ENCODE data around the gene ARCN1.

ARCN1 gene

DNA sequence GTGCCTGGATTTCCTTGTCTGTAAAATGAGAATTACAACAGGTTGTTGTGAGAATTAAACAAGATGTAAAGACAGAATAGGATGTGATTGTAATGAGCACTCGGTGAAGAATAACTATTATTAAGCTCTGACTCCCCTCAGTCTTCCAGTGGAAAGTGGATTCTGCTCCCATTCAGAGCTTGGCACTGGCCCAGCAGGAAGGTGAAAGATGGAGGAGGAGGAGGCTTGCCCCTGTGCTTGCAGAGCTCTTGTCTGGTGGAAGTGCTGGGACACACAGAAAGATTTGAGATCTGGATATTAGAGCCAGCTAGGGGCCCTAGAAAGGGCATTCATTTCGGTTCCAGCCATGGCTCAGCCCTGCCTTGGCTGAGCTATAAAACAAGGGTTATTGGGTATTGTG lies 63.4 kb downstream of the ARCN1 start:
- H3K36me3 ChIP-seq (ENCODE audit: insufficient read depth, low read length): peaks cover 86% of the 10 kb centered on the region
- peaks cover 36% of the 10 kb centered on the region for H3K4me1 ChIP-seq (ENCODE audit: control insufficient read depth, insufficient read depth, low read length)

GRCh38 chr11:118636569-118637290 lies 64.5 kb downstream of the ARCN1 start:
- no peak overlapping the region for H3K9ac ChIP-seq (ENCODE audit: low read depth, low read length)
- H3K27me3 ChIP-seq (ENCODE audit: control insufficient read depth, insufficient read depth, low read length): no peaks in the 10 kb centered on the region
- no peak overlapping the region for H3K4me3 ChIP-seq (ENCODE audit: low read length)
- H3K4me2 ChIP-seq (ENCODE audit: low read length): no peak overlapping the region
- peaks cover 36% of the 10 kb centered on the region for H3K4me1 ChIP-seq (ENCODE audit: control insufficient read depth, insufficient read depth, low read length)
- peaks cover 84% of the 10 kb centered on the region for H3K36me3 ChIP-seq (ENCODE audit: insufficient read depth, low read length)
- no peaks in the 10 kb centered on the region for H3K9me3 ChIP-seq (replicated peaks; ENCODE audit: low read length)

More for the DNA sequence above, 63.4 kb downstream of the ARCN1 start:
- no peak overlapping the region for H3K4me2 ChIP-seq (ENCODE audit: low read length)
- no peak overlapping the region for H3K9ac ChIP-seq (ENCODE audit: low read depth, low read length)
- no peak overlapping the region for H3K4me3 ChIP-seq (ENCODE audit: low read length)
- H3K27me3 ChIP-seq (ENCODE audit: control insufficient read depth, insufficient read depth, low read length): no peaks in the 10 kb centered on the region
- H3K9me3 ChIP-seq (replicated peaks; ENCODE audit: low read length): no peaks in the 10 kb centered on the region

GRCh38 chr11:118638726-118639125 lies 66.5 kb downstream of the ARCN1 start:
- H3K4me3 ChIP-seq (ENCODE audit: low read length): no peak overlapping the region
- no peaks in the 10 kb centered on the region for H3K9me3 ChIP-seq (replicated peaks; ENCODE audit: low read length)
- H3K36me3 ChIP-seq (ENCODE audit: insufficient read depth, low read length): peaks cover 82% of the 10 kb centered on the region
- no peak overlapping the region for H3K4me2 ChIP-seq (ENCODE audit: low read length)
- H3K27me3 ChIP-seq (ENCODE audit: control insufficient read depth, insufficient read depth, low read length): no peaks in the 10 kb centered on the region
- H3K4me1 ChIP-seq (ENCODE audit: control insufficient read depth, insufficient read depth, low read length): peaks cover 18% of the 10 kb centered on the region
- H3K9ac ChIP-seq (ENCODE audit: low read depth, low read length): no peak overlapping the region

GRCh38 chr11:118639899-118640298 lies 67.7 kb downstream of the ARCN1 start:
- no peaks in the 10 kb centered on the region for H3K9me3 ChIP-seq (replicated peaks; ENCODE audit: low read length)
- H3K4me2 ChIP-seq (ENCODE audit: low read length): no peak overlapping the region
- H3K27me3 ChIP-seq (ENCODE audit: control insufficient read depth, insufficient read depth, low read length): no peaks in the 10 kb centered on the region
- H3K4me3 ChIP-seq (ENCODE audit: low read length): no peak overlapping the region
- peaks cover 93% of the 10 kb centered on the region for H3K36me3 ChIP-seq (ENCODE audit: insufficient read depth, low read length)
- H3K4me1 ChIP-seq (ENCODE audit: control insufficient read depth, insufficient read depth, low read length): peaks cover 6% of the 10 kb centered on the region
- no peak overlapping the region for H3K9ac ChIP-seq (ENCODE audit: low read depth, low read length)

- Histone ChIP-seq H3K27me3 (ENCODE audit: control insufficient read depth, insufficient read depth, low read length) (no peaks in the 10 kb centered on the region), H3K4me1 (ENCODE audit: control insufficient read depth, insufficient read depth, low read length) (peaks cover 6% of the 10 kb centered on the region), H3K4me3 (ENCODE audit: low read length) (no peak overlapping the region), H3K9ac (ENCODE audit: low read depth, low read length) (no peak overlapping the region), H3K4me2 (ENCODE audit: low read length) (no peak overlapping the region), H3K36me3 (ENCODE audit: insufficient read depth, low read length) (peaks cover 94% of the 10 kb centered on the region), H3K9me3 (replicated peaks; ENCODE audit: low read length) (no peaks in the 10 kb centered on the region)
Observed at GRCh38 chr11:118640332-118641154, 68.3 kb downstream of the ARCN1 start.

GRCh38 chr11:118641397-118642019 lies 69.3 kb downstream of the ARCN1 start:
- no peak overlapping the region for H3K4me2 ChIP-seq (ENCODE audit: low read length)
- H3K4me1 ChIP-seq (ENCODE audit: control insufficient read depth, insufficient read depth, low read length): peaks cover 4% of the 10 kb centered on the region
- no peak overlapping the region for H3K4me3 ChIP-seq (ENCODE audit: low read length)
- H3K36me3 ChIP-seq (ENCODE audit: insufficient read depth, low read length): peaks cover 91% of the 10 kb centered on the region
- no peaks in the 10 kb centered on the region for H3K27me3 ChIP-seq (ENCODE audit: control insufficient read depth, insufficient read depth, low read length)
- H3K9me3 ChIP-seq (replicated peaks; ENCODE audit: low read length): no peaks in the 10 kb centered on the region
- H3K9ac ChIP-seq (ENCODE audit: low read depth, low read length): no peak overlapping the region

DNA sequence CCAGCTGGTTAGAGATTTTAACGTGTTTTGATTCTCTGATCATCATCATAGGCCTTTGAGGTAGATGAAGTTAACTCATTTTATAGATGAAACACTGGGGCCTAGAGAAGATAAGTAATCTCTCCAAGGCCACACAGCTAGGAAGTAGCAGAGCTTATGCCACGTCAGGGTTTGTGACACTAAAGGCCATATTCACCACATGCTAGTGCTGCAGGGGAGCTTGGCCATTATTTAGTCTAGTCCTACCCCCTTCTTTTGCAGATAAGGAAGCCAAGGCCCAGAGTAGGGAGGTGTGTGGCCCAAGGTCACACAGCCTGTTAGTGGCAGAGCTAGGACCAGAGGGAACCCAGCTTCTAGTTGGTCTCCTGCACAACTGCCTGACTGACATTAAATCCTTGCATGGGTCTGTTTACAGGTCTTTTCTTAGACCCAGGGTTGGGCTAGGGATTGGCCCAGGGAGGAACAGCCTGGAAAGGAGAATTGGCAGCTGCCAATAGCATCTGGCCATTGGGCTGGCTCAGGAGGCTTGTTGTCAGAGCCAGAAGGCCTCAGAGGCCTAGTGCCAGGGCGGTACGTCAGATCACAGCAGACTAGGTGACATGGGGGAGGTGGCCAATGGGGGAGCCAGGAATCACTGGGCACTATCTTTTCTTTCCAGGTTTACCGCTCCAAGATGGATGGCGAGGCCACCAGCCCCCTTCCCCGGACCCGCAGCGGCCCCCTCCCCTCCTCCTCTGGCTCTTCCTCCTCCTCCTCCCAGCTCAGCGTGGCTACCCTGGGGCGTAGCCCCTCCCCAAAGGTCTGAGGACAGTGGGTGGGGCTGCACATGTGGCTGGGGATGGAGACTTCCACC lies 71.2 kb downstream of the ARCN1 start:
- Histone ChIP-seq H3K9ac (ENCODE audit: low read depth, low read length) (no peak overlapping the region), H3K36me3 (ENCODE audit: insufficient read depth, low read length) (peaks cover 92% of the 10 kb centered on the region), H3K4me3 (ENCODE audit: low read length) (no peak overlapping the region), H3K27me3 (ENCODE audit: control insufficient read depth, insufficient read depth, low read length) (no peaks in the 10 kb centered on the region), H3K4me1 (ENCODE audit: control insufficient read depth, insufficient read depth, low read length) (no peaks in the 10 kb centered on the region), H3K4me2 (ENCODE audit: low read length) (no peak overlapping the region), H3K9me3 (replicated peaks; ENCODE audit: low read length) (no peaks in the 10 kb centered on the region)

DNA sequence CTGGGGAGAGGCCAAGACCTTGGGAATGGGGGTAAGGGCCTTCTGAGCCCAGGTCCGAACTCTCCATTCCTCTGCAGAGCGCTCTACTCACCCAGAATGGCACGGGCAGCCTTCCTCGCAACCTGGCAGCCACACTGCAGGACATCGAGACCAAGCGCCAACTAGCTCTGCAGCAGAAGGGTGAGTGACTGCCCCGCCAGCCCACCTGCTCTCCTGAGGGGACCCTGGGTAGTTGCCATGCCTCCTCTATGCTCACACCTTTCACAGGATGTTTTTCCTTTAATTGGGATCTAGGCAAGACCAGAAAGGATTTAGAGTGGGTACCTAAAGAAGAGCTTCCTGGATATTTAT lies 71.8 kb downstream of the ARCN1 start:
- no peaks in the 10 kb centered on the region for H3K9me3 ChIP-seq (replicated peaks; ENCODE audit: low read length)
- H3K4me1 ChIP-seq (ENCODE audit: control insufficient read depth, insufficient read depth, low read length): no peaks in the 10 kb centered on the region
- no peak overlapping the region for H3K9ac ChIP-seq (ENCODE audit: low read depth, low read length)
- peaks cover 92% of the 10 kb centered on the region for H3K36me3 ChIP-seq (ENCODE audit: insufficient read depth, low read length)
- no peak overlapping the region for H3K4me3 ChIP-seq (ENCODE audit: low read length)
- H3K4me2 ChIP-seq (ENCODE audit: low read length): no peak overlapping the region
- no peaks in the 10 kb centered on the region for H3K27me3 ChIP-seq (ENCODE audit: control insufficient read depth, insufficient read depth, low read length)

- H3K9ac ChIP-seq (ENCODE audit: low read depth, low read length): no peak overlapping the region
- no peaks in the 10 kb centered on the region for H3K9me3 ChIP-seq (replicated peaks; ENCODE audit: low read length)
- H3K4me2 ChIP-seq (ENCODE audit: low read length): no peak overlapping the region
- peaks cover 92% of the 10 kb centered on the region for H3K36me3 ChIP-seq (ENCODE audit: insufficient read depth, low read length)
- no peaks in the 10 kb centered on the region for H3K27me3 ChIP-seq (ENCODE audit: control insufficient read depth, insufficient read depth, low read length)
- no peaks in the 10 kb centered on the region for H3K4me1 ChIP-seq (ENCODE audit: control insufficient read depth, insufficient read depth, low read length)
- no peak overlapping the region for H3K4me3 ChIP-seq (ENCODE audit: low read length)
Observed at GRCh38 chr11:118644496-118644895, 72.3 kb downstream of the ARCN1 start.

GRCh38 chr11:118645066-118645715 lies 73.0 kb downstream of the ARCN1 start:
- no peak overlapping the region for H3K9ac ChIP-seq (ENCODE audit: low read depth, low read length)
- H3K36me3 ChIP-seq (ENCODE audit: insufficient read depth, low read length): peaks cover 93% of the 10 kb centered on the region
- no peaks in the 10 kb centered on the region for H3K4me1 ChIP-seq (ENCODE audit: control insufficient read depth, insufficient read depth, low read length)
- H3K4me2 ChIP-seq (ENCODE audit: low read length): no peak overlapping the region
- no peaks in the 10 kb centered on the region for H3K9me3 ChIP-seq (replicated peaks; ENCODE audit: low read length)
- no peak overlapping the region for H3K4me3 ChIP-seq (ENCODE audit: low read length)
- no peaks in the 10 kb centered on the region for H3K27me3 ChIP-seq (ENCODE audit: control insufficient read depth, insufficient read depth, low read length)
